ENCODE results near the gene SLC29A1.

- TF ChIP-seq CTCF (IDR thresholded peaks at IDR 0.05): no peak
- no peak for TF ChIP-seq POLR2AphosphoS5 (IDR thresholded peaks at IDR 0.05)
Observed at GRCh38 chr6:44224029-44224964, 902 bp downstream of the SLC29A1 start.

Measured in breast epithelium (tissue), 3 donors.